ENCODE data around the gene DNAH10.

DNAH10 gene

DNA sequence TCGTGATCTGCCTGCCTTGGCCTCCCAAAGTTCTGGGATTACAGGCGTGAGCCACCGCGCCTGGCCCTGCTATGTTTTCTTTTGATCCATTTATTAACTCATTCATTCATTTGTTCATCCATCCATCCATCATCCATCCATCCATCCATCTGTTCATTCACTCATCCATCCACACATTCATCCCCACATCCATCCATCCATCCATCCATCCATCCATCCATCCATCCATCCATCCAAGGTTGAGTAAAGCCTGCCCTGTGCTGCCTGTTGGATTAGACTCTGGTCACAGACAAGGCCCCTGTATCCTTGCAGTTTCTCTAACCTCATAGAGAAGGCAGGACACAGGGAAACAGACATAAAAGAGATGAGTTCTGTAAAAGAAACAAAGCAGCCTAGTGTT lies 44.9 kb downstream of the DNAH10 start:
- H3K9me3 ChIP-seq (ENCODE audit: control insufficient read depth in 5 of 5, low read length in 5 of 5): no peaks in the 10 kb centered on the region
- no peaks in the 10 kb centered on the region for H3K36me3 ChIP-seq (ENCODE audit: control insufficient read depth in 5 of 5, insufficient read depth in 5 of 5, low read length in 5 of 5)
- H3K4me1 ChIP-seq (ENCODE audit: control insufficient read depth in 5 of 5, insufficient read depth in 5 of 5, low read length in 5 of 5): no peaks in the 10 kb centered on the region
- no peak overlapping the region for H3K9ac ChIP-seq (ENCODE audit: low read length in 5 of 5)
- H3K27ac ChIP-seq (ENCODE audit: low read depth, low read length): no peak overlapping the region
- H3K4me3 ChIP-seq (ENCODE audit: low read depth in 1 of 5, low read length in 5 of 5): no peak overlapping the region
- H3K27me3 ChIP-seq (ENCODE audit: control insufficient read depth in 5 of 5, insufficient read depth in 4 of 5, low read length in 5 of 5): peaks cover 0 to 4% (median 0%) of the 10 kb centered on the region in 5 donors

- H3K4me1 ChIP-seq (ENCODE audit: control insufficient read depth in 5 of 5, insufficient read depth in 5 of 5, low read length in 5 of 5): no peaks in the 10 kb centered on the region
- H3K9me3 ChIP-seq (ENCODE audit: control insufficient read depth in 5 of 5, low read length in 5 of 5): no peaks in the 10 kb centered on the region
- no peaks in the 10 kb centered on the region for H3K36me3 ChIP-seq (ENCODE audit: control insufficient read depth in 5 of 5, insufficient read depth in 5 of 5, low read length in 5 of 5)
- H3K27me3 ChIP-seq (ENCODE audit: control insufficient read depth in 5 of 5, insufficient read depth in 4 of 5, low read length in 5 of 5): peaks cover 0 to 4% (median 0%) of the 10 kb centered on the region in 5 donors
- no peak overlapping the region for H3K9ac ChIP-seq (ENCODE audit: low read length in 5 of 5)
- H3K27ac ChIP-seq (ENCODE audit: low read depth, low read length): no peak overlapping the region
- H3K4me3 ChIP-seq (ENCODE audit: low read depth in 1 of 5, low read length in 5 of 5): no peak overlapping the region
These were observed 45.6 kb downstream of the DNAH10 start for GRCh38 chr12:123807670-123808069.

- Histone ChIP-seq H3K4me3 (ENCODE audit: low read depth in 1 of 5, low read length in 5 of 5) (no peak overlapping the region), H3K9ac (ENCODE audit: low read length in 5 of 5) (no peak overlapping the region), H3K27ac (ENCODE audit: low read depth, low read length) (no peak overlapping the region), H3K36me3 (ENCODE audit: control insufficient read depth in 5 of 5, insufficient read depth in 5 of 5, low read length in 5 of 5) (no peaks in the 10 kb centered on the region), H3K4me1 (ENCODE audit: control insufficient read depth in 5 of 5, insufficient read depth in 5 of 5, low read length in 5 of 5) (peaks cover 0 to under 1% (median 0%) of the 10 kb centered on the region in 5 donors), H3K27me3 (ENCODE audit: control insufficient read depth in 5 of 5, insufficient read depth in 4 of 5, low read length in 5 of 5) (peaks cover 0 to 4% (median 0%) of the 10 kb centered on the region in 5 donors), H3K9me3 (ENCODE audit: control insufficient read depth in 5 of 5, low read length in 5 of 5) (no peaks in the 10 kb centered on the region)
These were observed 46.1 kb downstream of the DNAH10 start for GRCh38 chr12:123808167-123808566.

- Histone ChIP-seq H3K36me3 (ENCODE audit: control insufficient read depth in 5 of 5, insufficient read depth in 5 of 5, low read length in 5 of 5) (no peaks in the 10 kb centered on the region), H3K27ac (ENCODE audit: low read depth, low read length) (no peak overlapping the region), H3K4me3 (ENCODE audit: low read depth in 1 of 5, low read length in 5 of 5) (no peak overlapping the region), H3K9ac (ENCODE audit: low read length in 5 of 5) (no peak overlapping the region), H3K9me3 (ENCODE audit: control insufficient read depth in 5 of 5, low read length in 5 of 5) (peaks cover 0 to 15% (median 14%) of the 10 kb centered on the region in 5 donors), H3K4me1 (ENCODE audit: control insufficient read depth in 5 of 5, insufficient read depth in 5 of 5, low read length in 5 of 5) (peaks cover 0 to 9% (median 4%) of the 10 kb centered on the region in 5 donors), H3K27me3 (ENCODE audit: control insufficient read depth in 5 of 5, insufficient read depth in 4 of 5, low read length in 5 of 5) (peaks cover 0 to 4% (median 0%) of the 10 kb centered on the region in 5 donors)
These were observed 51.2 kb downstream of the DNAH10 start for GRCh38 chr12:123813349-123813748.

DNA sequence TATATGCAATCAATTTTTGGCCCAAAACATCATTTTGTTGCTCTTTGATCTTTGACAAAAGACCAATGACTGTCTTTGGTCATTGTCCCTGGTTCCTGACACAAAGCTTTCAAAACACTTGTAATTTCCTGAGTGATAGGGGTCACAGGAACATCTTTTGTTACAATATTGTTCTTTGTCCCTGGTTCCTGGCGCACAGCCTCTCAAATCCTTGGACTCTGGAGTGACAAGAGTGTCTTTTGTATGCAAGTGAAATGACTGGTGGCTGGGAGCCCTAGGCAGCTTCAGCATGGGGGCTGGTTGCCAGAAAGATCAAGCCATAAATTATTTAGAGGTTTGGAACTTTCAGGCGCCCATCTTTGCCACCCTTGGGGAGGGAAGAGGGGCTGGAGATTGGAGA lies 53.9 kb downstream of the DNAH10 start:
- Histone ChIP-seq H3K9me3 (ENCODE audit: control insufficient read depth in 5 of 5, low read length in 5 of 5) (peaks cover 0 to 17% (median 15%) of the 10 kb centered on the region in 5 donors), H3K9ac (ENCODE audit: low read length in 5 of 5) (no peak overlapping the region), H3K27me3 (ENCODE audit: control insufficient read depth in 5 of 5, insufficient read depth in 4 of 5, low read length in 5 of 5) (no peaks in the 10 kb centered on the region), H3K4me3 (ENCODE audit: low read depth in 1 of 5, low read length in 5 of 5) (peak overlapping the region in 1 of 5 donors; percentile 7), H3K36me3 (ENCODE audit: control insufficient read depth in 5 of 5, insufficient read depth in 5 of 5, low read length in 5 of 5) (no peaks in the 10 kb centered on the region), H3K4me1 (ENCODE audit: control insufficient read depth in 5 of 5, insufficient read depth in 5 of 5, low read length in 5 of 5) (peaks cover 0 to 9% (median 4%) of the 10 kb centered on the region in 5 donors), H3K27ac (ENCODE audit: low read depth, low read length) (no peak overlapping the region)

- Histone ChIP-seq H3K36me3 (ENCODE audit: control insufficient read depth in 5 of 5, insufficient read depth in 5 of 5, low read length in 5 of 5) (no peaks in the 10 kb centered on the region), H3K4me3 (ENCODE audit: low read depth in 1 of 5, low read length in 5 of 5) (peak overlapping the region in 2 of 5 donors; percentile 1 to 29), H3K27ac (ENCODE audit: low read depth, low read length) (no peak overlapping the region), H3K4me1 (ENCODE audit: control insufficient read depth in 5 of 5, insufficient read depth in 5 of 5, low read length in 5 of 5) (peaks cover 0 to 9% (median 4%) of the 10 kb centered on the region in 5 donors), H3K9me3 (ENCODE audit: control insufficient read depth in 5 of 5, low read length in 5 of 5) (peaks cover 0 to 17% (median 15%) of the 10 kb centered on the region in 5 donors), H3K27me3 (ENCODE audit: control insufficient read depth in 5 of 5, insufficient read depth in 4 of 5, low read length in 5 of 5) (no peaks in the 10 kb centered on the region), H3K9ac (ENCODE audit: low read length in 5 of 5) (no peak overlapping the region)
These were observed 54.9 kb downstream of the DNAH10 start for GRCh38 chr12:123816896-123817537.

DNA sequence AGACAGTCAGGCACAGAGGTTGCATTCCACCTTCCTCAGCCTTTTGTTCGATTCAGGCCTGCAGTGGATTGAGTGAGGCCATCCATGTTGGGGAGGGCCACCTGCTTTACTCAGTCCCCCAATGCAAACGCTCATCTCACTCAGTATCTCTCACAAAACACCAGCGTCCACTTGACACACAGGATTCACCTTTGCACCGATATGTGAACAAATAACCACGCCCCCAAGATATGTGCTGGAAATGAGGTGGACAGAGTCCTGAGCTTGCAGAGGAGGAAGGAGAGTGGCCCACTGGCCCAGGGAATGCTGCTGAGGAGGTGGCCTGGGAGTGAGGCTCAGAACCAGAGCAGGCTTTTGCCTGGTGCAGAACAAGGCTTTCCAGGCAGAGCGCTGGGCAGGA lies 60.7 kb downstream of the DNAH10 start:
- no peaks in the 10 kb centered on the region for H3K4me1 ChIP-seq (ENCODE audit: control insufficient read depth in 5 of 5, insufficient read depth in 5 of 5, low read length in 5 of 5)
- H3K9me3 ChIP-seq (ENCODE audit: control insufficient read depth in 5 of 5, low read length in 5 of 5): peaks cover 0 to 7% (median 0%) of the 10 kb centered on the region in 5 donors
- no peak overlapping the region for H3K4me3 ChIP-seq (ENCODE audit: low read depth in 1 of 5, low read length in 5 of 5)
- no peaks in the 10 kb centered on the region for H3K36me3 ChIP-seq (ENCODE audit: control insufficient read depth in 5 of 5, insufficient read depth in 5 of 5, low read length in 5 of 5)
- H3K9ac ChIP-seq (ENCODE audit: low read length in 5 of 5): no peak overlapping the region
- peaks cover 0 to 5% (median 0%) of the 10 kb centered on the region in 5 donors for H3K27me3 ChIP-seq (ENCODE audit: control insufficient read depth in 5 of 5, insufficient read depth in 4 of 5, low read length in 5 of 5)
- H3K27ac ChIP-seq (ENCODE audit: low read depth, low read length): no peak overlapping the region

GRCh38 chr12:123828120-123828519 lies 66.0 kb downstream of the DNAH10 start:
- no peak overlapping the region for H3K9ac ChIP-seq (ENCODE audit: low read length in 5 of 5)
- H3K36me3 ChIP-seq (ENCODE audit: control insufficient read depth in 5 of 5, insufficient read depth in 5 of 5, low read length in 5 of 5): no peaks in the 10 kb centered on the region
- H3K27me3 ChIP-seq (ENCODE audit: control insufficient read depth in 5 of 5, insufficient read depth in 4 of 5, low read length in 5 of 5): peaks cover 0 to 5% (median 0%) of the 10 kb centered on the region in 5 donors
- no peak overlapping the region for H3K4me3 ChIP-seq (ENCODE audit: low read depth in 1 of 5, low read length in 5 of 5)
- peaks cover 0 to 13% (median 3%) of the 10 kb centered on the region in 5 donors for H3K9me3 ChIP-seq (ENCODE audit: control insufficient read depth in 5 of 5, low read length in 5 of 5)
- H3K4me1 ChIP-seq (ENCODE audit: control insufficient read depth in 5 of 5, insufficient read depth in 5 of 5, low read length in 5 of 5): no peaks in the 10 kb centered on the region
- no peak overlapping the region for H3K27ac ChIP-seq (ENCODE audit: low read depth, low read length)

DNA sequence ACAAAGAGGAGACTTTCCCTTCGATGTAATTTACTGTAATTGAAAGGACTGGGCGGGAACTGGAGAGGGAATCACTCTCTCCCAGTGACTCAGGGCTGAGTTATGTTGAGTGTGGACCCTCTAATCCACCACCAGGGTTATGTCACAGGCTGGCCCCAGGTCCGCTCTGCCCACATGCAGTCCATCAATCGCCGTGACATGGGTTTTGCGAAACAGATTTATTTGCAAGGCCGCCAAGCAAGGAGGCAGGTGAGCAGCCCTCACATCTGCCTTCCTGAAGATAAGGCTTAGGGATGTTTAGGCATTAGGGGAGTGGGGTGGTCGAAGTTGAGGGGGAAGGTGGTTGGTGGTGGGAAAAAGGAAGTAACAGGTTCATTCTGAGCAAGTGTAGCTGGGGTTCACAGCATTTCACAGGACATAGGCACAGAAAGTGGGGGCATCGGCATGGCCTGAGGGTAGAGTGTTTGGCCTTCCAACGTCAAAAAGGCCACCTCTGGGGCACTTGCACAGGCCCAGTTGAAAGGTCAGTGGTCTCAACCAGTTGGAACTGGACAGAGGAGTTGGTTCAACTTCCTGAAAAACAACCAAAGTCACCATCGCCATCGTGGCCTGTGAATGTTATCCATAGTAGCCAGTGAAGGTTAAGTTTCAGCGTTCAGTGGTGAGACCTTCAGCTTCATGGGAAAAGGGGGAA lies 66.9 kb downstream of the DNAH10 start:
- H3K4me3 ChIP-seq (ENCODE audit: low read depth in 1 of 5, low read length in 5 of 5): no peak overlapping the region

GRCh38 chr12:123829561-123829960 lies 67.5 kb downstream of the DNAH10 start:
- no peaks in the 10 kb centered on the region for H3K36me3 ChIP-seq (ENCODE audit: control insufficient read depth in 5 of 5, insufficient read depth in 5 of 5, low read length in 5 of 5)
- H3K9me3 ChIP-seq (ENCODE audit: control insufficient read depth in 5 of 5, low read length in 5 of 5): peaks cover 0 to 22% (median 4%) of the 10 kb centered on the region in 5 donors
- no peak overlapping the region for H3K27ac ChIP-seq (ENCODE audit: low read depth, low read length)
- no peaks in the 10 kb centered on the region for H3K4me1 ChIP-seq (ENCODE audit: control insufficient read depth in 5 of 5, insufficient read depth in 5 of 5, low read length in 5 of 5)
- no peak overlapping the region for H3K9ac ChIP-seq (ENCODE audit: low read length in 5 of 5)
- H3K27me3 ChIP-seq (ENCODE audit: control insufficient read depth in 5 of 5, insufficient read depth in 4 of 5, low read length in 5 of 5): peaks cover 0 to under 1% (median 0%) of the 10 kb centered on the region in 5 donors
- no peak overlapping the region for H3K4me3 ChIP-seq (ENCODE audit: low read depth in 1 of 5, low read length in 5 of 5)

More for the DNA sequence above, 66.9 kb downstream of the DNAH10 start:
- H3K9me3 ChIP-seq (ENCODE audit: control insufficient read depth in 5 of 5, low read length in 5 of 5): peaks cover 0 to 20% (median 4%) of the 10 kb centered on the region in 5 donors
- H3K4me1 ChIP-seq (ENCODE audit: control insufficient read depth in 5 of 5, insufficient read depth in 5 of 5, low read length in 5 of 5): no peaks in the 10 kb centered on the region
- no peak overlapping the region for H3K9ac ChIP-seq (ENCODE audit: low read length in 5 of 5)
- peaks cover 0 to 5% (median 0%) of the 10 kb centered on the region in 5 donors for H3K27me3 ChIP-seq (ENCODE audit: control insufficient read depth in 5 of 5, insufficient read depth in 4 of 5, low read length in 5 of 5)
- no peak overlapping the region for H3K27ac ChIP-seq (ENCODE audit: low read depth, low read length)
- H3K36me3 ChIP-seq (ENCODE audit: control insufficient read depth in 5 of 5, insufficient read depth in 5 of 5, low read length in 5 of 5): no peaks in the 10 kb centered on the region

Data from subcutaneous abdominal adipose tissue (tissue), 5 donors.